HG02840 (cell line): ENCODE measurements around the gene TXLNB.

Source experiments
- ATAC-seq: cut with Tn5 transposase; IDR thresholded peaks from one replicate; pipeline ENCODE4 v1.9.1; 2021; ENCODE audit warnings: mild to moderate bottlenecking, moderate library complexity, moderate number of reproducible peaks; ENCODE audit not compliant: unreplicated experiment, low FRiP score

The TXLNB gene

GRCh38 chr6:139277161-139277560, 14.6 kb downstream of the TXLNB start:
- no peak for ATAC-seq

GRCh38 chr6:139275279-139276055, 16.3 kb downstream of the TXLNB start:
- no peak for ATAC-seq

DNA sequence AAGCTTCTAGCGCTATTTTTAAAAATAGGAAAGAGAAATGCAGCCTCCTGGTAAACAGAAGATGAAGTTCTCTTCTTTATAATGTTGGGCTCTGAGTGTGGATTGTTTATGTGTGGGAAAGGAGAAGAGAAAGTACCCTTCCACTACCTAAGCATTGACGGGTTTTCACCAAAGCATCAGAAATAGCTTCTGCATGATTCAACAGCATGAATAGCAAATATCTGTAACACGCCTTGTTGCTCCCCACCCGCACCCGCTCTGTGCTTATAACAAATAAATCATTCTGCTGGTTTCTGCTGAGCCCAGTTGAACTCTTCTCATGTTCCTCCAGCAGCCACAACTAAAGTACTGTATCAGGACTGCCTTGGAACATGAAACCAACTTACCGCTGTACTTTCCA, 20.7 kb downstream of the TXLNB start:
- ATAC-seq: peak; percentile 77

GRCh38 chr6:139270249-139270648, 21.5 kb downstream of the TXLNB start:
- no peak for ATAC-seq

GRCh38 chr6:139265512-139266190, 26.1 kb downstream of the TXLNB start:
- no peak for ATAC-seq

GRCh38 chr6:139262519-139263300, 29.1 kb downstream of the TXLNB start:
- peak; percentile 88 for ATAC-seq

GRCh38 chr6:139257821-139258398, 33.9 kb downstream of the TXLNB start:
- no peak for ATAC-seq

- ATAC-seq: no peak
These were observed 34.5 kb downstream of the TXLNB start for GRCh38 chr6:139257291-139257690.

- no peak for ATAC-seq
These were observed 35.7 kb downstream of the TXLNB start for GRCh38 chr6:139256087-139256486.

- ATAC-seq: no peak
These were observed 37.6 kb downstream of the TXLNB start for GRCh38 chr6:139254196-139254595.

DNA sequence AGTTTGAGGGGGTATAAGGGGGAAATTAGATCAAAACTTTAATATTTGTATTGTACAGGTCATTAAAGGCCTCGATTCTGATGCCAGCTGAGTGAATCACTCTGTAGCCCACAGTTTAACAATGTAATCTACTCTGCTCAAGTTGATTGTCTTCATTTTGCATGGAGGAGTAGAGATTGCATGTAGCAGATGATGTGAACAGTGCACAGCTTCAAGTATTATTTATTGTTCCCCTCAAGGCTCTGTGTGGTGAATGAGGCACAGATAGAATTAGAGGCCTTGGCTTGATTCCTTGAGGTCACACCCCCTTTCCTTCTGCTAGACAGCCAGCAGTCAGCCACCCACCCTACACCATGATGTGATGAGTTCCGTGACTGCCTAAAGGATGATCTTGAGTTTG, 38.1 kb downstream of the TXLNB start:
- ATAC-seq: no peak

- ATAC-seq: no peak
These were observed 40.0 kb downstream of the TXLNB start for GRCh38 chr6:139251691-139252390.

- ATAC-seq: peak; percentile 13
These were observed 40.6 kb downstream of the TXLNB start for GRCh38 chr6:139251045-139251690.

GRCh38 chr6:139250296-139251044, 41.3 kb downstream of the TXLNB start:
- ATAC-seq: peak; percentile 94

GRCh38 chr6:139249395-139249794, 42.4 kb downstream of the TXLNB start:
- ATAC-seq: no peak

DNA sequence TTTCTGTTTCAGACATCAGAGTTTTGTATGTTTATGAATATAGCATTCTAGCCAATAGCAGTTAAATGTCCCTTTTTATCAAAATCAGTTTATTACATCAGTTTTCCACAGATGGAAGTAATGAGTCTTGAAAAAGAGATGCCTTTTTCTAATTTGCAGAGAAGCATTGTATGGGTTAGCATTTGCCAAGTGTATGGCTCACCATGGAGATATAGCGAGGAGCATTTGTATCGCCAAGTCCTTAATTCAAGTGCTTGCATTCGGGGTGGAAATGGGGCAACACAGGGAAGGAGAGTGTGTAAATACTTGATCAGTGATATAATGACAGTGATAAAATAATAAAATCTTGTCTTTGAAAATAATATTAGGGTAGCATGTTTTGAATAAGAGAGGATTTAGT, 42.9 kb downstream of the TXLNB start:
- no peak for ATAC-seq

DNA sequence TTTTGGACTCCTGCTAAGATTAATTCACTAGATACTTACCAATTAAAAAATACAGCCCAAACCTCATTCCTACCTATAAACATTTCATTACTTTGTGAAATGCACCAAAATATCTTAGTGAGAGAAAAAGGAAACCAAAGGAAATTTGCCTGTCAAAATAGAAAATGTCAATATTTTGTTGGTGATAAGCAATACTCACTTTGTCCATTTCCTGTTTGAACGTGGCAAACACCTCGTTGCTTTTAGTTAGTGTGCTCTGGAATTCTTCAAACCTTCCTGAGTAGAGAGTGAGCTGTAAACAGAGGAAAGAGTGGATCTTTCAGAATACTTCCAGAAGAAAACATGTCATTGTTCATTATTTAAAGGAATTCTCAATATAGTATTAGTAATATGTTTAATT, 44.2 kb downstream of the TXLNB start:
- no peak for ATAC-seq

DNA sequence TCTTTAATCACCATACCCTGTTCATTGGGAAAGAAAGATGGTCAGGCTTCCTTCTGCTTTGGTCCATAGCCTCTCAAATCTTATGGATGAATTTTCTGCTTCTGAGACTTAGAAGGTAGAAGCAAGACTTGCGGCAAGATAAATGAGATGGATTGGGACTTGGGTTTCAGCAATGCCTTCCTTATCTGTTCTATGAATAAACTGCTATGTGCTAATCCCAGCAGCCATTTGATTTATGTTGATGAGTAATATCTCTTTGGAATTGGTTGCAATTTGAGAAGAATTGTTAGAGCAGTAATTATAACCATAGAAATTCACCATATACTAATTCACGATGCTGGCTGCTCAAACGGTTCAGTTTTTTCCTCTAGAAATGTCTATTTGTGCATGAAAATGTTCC, 48.3 kb downstream of the TXLNB start:
- ATAC-seq: no peak
